ENCODE data around the gene THSD7A.
A peak's percentile ranks its signal among the peaks of the same experiment; 100 is the strongest.

THSD7A gene

GRCh38 chr7:11592699-11593098 is 239.3 kb downstream of the THSD7A start:
- peaks cover 27% of the 10 kb centered on the region for H3K36me3 Mint-ChIP-seq (ENCODE audit: low read depth)
- TF ChIP-seq CTCF (IDR thresholded peaks at IDR 0.05; ENCODE audit: unreplicated experiment in 3 of 3) = no peak
- no peak overlapping the region for H3K27ac Mint-ChIP-seq
- H3K4me1 Mint-ChIP-seq = peaks cover 4% of the 10 kb centered on the region
- no peaks in the 10 kb centered on the region for H3K27me3 Mint-ChIP-seq (ENCODE audit: low read depth)
- H3K9me3 Mint-ChIP-seq = peaks cover 2% of the 10 kb centered on the region
- H3K4me3 Mint-ChIP-seq = no peak overlapping the region

DNA sequence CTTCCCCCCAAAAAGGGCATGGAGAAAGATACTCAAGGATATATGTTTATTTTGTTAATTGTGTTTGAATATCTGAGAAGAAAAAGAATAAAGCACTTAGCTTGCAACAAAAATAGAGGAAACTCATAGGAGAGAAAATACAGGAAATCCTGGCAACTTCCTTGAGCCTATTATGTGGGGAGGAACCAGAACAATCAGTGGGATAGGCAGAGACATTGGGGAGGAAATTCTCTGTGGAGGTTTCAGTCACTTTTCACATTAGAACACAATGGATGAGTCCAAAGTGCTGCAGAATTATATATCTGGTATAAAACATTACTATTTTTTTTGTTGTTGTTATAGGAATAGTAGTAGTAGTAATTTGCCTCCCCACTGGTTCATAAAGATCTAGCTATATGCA is 240.1 kb downstream of the THSD7A start:
- no peaks in the 10 kb centered on the region for H3K27me3 Mint-ChIP-seq (ENCODE audit: low read depth)
- TF ChIP-seq CTCF (IDR thresholded peaks at IDR 0.05; ENCODE audit: unreplicated experiment in 3 of 3) = no peak
- H3K4me1 Mint-ChIP-seq = peaks cover 4% of the 10 kb centered on the region
- H3K27ac Mint-ChIP-seq = peak overlapping the region in 1 of 3 experiments; percentile 23
- H3K9me3 Mint-ChIP-seq = peaks cover 2% of the 10 kb centered on the region
- peaks cover 27% of the 10 kb centered on the region for H3K36me3 Mint-ChIP-seq (ENCODE audit: low read depth)
- no peak overlapping the region for H3K4me3 Mint-ChIP-seq

GRCh38 chr7:11591055-11591633 is 240.9 kb downstream of the THSD7A start:
- no peak overlapping the region for H3K27ac Mint-ChIP-seq
- no peaks in the 10 kb centered on the region for H3K27me3 Mint-ChIP-seq (ENCODE audit: low read depth)
- no peak overlapping the region for H3K4me3 Mint-ChIP-seq
- H3K9me3 Mint-ChIP-seq = peaks cover 2% of the 10 kb centered on the region
- H3K4me1 Mint-ChIP-seq = peaks cover 4% of the 10 kb centered on the region
- TF ChIP-seq CTCF (IDR thresholded peaks at IDR 0.05; ENCODE audit: unreplicated experiment in 3 of 3) = no peak
- peaks cover 31% of the 10 kb centered on the region for H3K36me3 Mint-ChIP-seq (ENCODE audit: low read depth)

DNA sequence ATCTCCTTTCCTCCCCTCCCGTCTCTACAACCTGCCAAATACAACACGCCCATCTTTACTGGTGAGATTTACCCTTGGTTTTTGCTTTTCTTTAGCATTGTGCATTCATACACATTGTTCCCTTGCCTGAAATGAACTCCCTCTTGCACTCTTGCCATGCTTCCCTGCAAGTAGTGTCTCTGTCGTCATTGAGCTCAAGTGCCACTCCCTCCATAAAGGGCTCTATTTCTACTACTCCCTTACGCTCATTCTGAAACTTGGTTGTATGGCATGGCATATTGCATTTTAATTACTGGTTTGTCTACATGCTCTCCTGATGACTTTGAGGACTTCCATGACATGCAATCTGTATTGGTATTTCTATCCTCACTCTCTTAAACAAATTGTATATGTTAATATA is 242.7 kb downstream of the THSD7A start:
- H3K9me3 Mint-ChIP-seq = no peaks in the 10 kb centered on the region
- no peaks in the 10 kb centered on the region for H3K27me3 Mint-ChIP-seq (ENCODE audit: low read depth)
- H3K4me3 Mint-ChIP-seq = no peak overlapping the region
- TF ChIP-seq CTCF (IDR thresholded peaks at IDR 0.05; ENCODE audit: unreplicated experiment in 3 of 3) = no peak
- H3K4me1 Mint-ChIP-seq = peaks cover 4% of the 10 kb centered on the region
- peak overlapping the region in 1 of 3 experiments; percentile 34 for H3K27ac Mint-ChIP-seq
- peaks cover 23% of the 10 kb centered on the region for H3K36me3 Mint-ChIP-seq (ENCODE audit: low read depth)

DNA sequence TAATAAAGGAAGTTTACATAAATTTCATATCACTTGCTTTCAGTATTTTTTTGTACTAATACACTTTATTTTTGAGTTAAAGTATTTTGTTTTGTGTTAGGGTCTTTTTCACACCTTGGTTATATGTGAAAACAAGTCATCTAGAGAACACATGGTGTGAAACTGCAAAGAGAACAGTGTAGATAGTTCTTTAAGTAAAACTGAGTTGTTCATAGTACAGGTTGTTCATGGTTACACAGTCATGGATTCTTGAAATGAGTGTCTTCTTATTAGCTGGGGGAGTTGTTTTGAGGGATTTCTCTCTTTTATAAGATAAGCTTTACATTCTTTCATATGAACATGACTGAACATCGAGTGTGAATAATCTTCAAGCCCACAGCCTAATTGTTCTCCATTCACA is 244.2 kb downstream of the THSD7A start:
- peaks cover 4% of the 10 kb centered on the region for H3K4me1 Mint-ChIP-seq
- no peak overlapping the region for H3K27ac Mint-ChIP-seq
- H3K9me3 Mint-ChIP-seq = no peaks in the 10 kb centered on the region
- no peaks in the 10 kb centered on the region for H3K27me3 Mint-ChIP-seq (ENCODE audit: low read depth)
- no peak overlapping the region for H3K4me3 Mint-ChIP-seq
- peaks cover 23% of the 10 kb centered on the region for H3K36me3 Mint-ChIP-seq (ENCODE audit: low read depth)
- TF ChIP-seq CTCF (IDR thresholded peaks at IDR 0.05; ENCODE audit: unreplicated experiment in 3 of 3) = no peak

DNA sequence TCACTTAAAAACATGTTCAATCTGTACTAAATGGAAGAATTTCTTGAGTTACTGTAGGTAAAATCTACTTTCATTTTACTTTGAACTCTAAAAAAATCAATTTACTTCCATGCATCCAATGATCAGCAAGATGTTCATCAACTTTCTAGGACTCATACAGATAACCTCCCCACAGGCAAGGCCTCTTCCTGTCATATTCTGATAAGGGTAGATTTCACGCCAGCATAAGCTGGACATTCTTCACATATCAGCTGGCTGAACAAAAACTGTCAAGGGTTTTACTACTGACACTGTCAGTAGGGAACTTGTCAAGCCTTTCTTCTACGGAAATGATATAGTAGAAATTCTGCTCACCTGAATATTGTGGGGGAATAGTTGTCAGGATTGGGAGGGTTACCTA is 244.9 kb downstream of the THSD7A start:
- no peak for TF ChIP-seq CTCF (IDR thresholded peaks at IDR 0.05; ENCODE audit: unreplicated experiment in 3 of 3)
- peaks cover 23% of the 10 kb centered on the region for H3K36me3 Mint-ChIP-seq (ENCODE audit: low read depth)
- H3K27me3 Mint-ChIP-seq (ENCODE audit: low read depth) = no peaks in the 10 kb centered on the region
- H3K9me3 Mint-ChIP-seq = no peaks in the 10 kb centered on the region
- H3K4me3 Mint-ChIP-seq = no peak overlapping the region
- H3K4me1 Mint-ChIP-seq = peaks cover 4% of the 10 kb centered on the region
- H3K27ac Mint-ChIP-seq = no peak overlapping the region
